B cell (primary cell): ENCODE measurements around the gene TRAPPC5.

Experiments
- EZH2 ChIP-seq: IDR thresholded peaks from 2 replicates; pipeline ENCODE4 v1.6.1; 2012; ENCODE audit warnings: borderline replicate concordance, low read depth, mild to moderate bottlenecking, moderate library complexity, low read length; ENCODE audit not compliant: insufficient read depth, poor library complexity, severe bottlenecking
- TF ChIP-seq, protein P1 (sequence below): fragments of 200-600 bp; IDR thresholded peaks from one replicate; pipeline ENCODE4 v1.8.0; 2022; ENCODE audit warnings: antibody characterized with exemption, mild to moderate bottlenecking

DNA sequence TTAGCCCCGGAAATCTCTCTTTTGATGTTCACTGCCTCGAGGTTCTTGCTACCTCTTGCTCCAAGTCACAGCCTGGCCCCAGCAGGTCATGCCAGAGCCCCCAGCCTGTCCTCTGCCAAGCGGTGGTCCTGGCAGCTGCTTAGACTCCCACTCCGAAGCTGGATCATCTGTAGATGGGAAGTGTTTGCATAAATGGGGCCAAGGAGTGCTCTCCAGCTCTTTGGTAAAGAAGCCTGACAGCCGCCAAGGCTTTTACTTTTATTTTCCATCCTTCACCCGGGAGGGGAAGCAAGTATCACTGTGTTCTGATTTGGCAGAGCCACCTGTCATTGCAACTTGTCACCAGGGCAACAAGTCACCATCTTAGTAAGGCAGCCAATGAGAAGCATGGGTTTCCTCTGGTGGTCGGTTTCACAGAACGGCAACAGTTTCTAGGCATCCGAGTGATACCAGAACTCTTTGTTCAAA lies 22.4 kb upstream of the TRAPPC5 start:
- TF ChIP-seq, protein P1, sequence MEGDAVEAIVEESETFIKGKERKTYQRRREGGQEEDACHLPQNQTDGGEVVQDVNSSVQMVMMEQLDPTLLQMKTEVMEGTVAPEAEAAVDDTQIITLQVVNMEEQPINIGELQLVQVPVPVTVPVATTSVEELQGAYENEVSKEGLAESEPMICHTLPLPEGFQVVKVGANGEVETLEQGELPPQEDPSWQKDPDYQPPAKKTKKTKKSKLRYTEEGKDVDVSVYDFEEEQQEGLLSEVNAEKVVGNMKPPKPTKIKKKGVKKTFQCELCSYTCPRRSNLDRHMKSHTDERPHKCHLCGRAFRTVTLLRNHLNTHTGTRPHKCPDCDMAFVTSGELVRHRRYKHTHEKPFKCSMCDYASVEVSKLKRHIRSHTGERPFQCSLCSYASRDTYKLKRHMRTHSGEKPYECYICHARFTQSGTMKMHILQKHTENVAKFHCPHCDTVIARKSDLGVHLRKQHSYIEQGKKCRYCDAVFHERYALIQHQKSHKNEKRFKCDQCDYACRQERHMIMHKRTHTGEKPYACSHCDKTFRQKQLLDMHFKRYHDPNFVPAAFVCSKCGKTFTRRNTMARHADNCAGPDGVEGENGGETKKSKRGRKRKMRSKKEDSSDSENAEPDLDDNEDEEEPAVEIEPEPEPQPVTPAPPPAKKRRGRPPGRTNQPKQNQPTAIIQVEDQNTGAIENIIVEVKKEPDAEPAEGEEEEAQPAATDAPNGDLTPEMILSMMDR: no peak
- TF ChIP-seq EZH2: no peak
